Kasumi-1 (cell line): Measurements from ENCODE around the gene GHITM.
A peak's percentile ranks its signal among the peaks of the same experiment; 100 is the strongest.
"Not testable (repeated sequence)": the region's sequence is repeated elsewhere in the genome, so short reads cannot be mapped to it uniquely, and the experiment has no call there.

Experiments
- DNase-seq, 2 experiments: peaks; one replicate each; lab custom pipeline; 2025; lab: John Stamatoyannopoulos, UW

The GHITM gene, protein sequence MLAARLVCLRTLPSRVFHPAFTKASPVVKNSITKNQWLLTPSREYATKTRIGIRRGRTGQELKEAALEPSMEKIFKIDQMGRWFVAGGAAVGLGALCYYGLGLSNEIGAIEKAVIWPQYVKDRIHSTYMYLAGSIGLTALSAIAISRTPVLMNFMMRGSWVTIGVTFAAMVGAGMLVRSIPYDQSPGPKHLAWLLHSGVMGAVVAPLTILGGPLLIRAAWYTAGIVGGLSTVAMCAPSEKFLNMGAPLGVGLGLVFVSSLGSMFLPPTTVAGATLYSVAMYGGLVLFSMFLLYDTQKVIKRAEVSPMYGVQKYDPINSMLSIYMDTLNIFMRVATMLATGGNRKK

DNA sequence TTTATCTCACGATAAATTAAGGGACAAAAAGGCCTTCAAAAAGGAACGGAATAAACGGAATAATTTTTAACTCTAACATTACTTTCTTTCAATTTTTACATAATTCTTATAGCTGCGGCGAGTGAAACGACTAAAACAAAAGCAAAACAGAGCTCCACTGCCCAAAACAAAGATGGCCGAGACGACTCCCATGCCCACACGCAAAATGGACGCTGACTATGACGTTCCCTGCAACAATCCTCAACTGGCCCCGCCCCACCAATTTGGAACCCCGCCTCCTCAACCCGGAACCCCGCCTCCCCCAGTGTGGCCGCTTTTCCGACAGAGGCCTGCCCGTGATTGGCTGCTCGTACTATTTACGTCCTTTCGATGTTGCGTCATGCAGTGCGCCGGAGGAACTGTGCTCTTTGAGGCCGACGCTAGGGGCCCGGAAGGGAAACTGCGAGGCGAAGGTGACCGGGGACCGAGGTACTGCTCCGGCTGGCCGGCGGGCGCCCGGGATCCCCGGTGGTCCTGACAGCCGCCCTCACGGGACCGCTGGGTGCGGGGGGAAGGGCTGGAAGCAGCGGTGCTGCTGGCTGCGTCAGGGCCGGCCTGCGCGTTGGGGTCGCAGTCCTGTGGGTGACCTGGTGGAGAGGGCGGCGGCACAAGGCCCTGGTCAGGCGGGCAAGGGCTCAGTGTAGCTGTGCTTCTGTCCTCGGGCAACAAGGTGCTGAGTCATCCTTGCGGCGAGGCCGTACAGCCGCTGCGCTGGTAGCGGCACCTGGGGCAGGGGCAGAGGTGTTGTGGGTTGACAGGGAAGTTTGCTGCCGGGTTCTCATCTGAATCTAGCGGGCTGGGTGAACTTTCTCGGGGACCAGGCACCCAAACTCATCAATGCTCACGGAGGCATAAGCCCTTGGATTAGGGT is at the start of gene GHITM:
Gene GHITM (plus strand): TSS at position 384 of the 910 bp plus-strand sequence. CDS start 1,992 bp downstream, outside the sequence.
- DNase-seq = peak; percentile 99 to 100

DNA sequence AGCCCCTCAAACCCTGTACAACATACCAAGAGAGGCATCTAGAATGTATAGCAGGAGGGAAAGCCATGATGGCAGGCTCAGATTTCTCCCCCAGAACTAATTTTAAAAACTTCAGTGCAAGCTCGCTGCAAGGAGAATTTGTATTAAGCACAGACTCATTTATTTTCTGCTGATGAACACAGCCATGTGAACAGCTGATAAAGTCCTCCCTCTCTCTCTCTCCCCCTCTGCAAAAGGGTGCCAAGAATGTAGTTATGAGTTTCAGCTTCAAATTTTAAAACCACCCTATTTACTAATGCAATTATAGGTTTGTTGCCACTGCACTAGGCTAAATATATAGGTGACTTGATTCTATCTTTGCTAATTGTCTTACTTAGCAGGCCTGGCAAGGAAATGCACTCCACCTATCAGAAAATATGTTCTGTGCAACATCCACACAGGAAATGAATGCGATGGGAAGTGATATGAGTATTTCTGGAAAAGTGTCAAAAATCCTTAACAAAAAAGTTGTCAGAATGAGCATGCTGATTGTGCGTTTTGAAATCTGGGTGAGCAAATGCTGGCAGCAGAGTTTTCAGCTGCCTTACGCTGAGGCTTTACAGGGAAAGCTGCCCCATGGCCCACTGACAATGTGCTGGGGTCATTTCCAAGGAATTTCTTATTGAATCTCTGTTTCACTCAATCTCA is 43.4 kb upstream of the GHITM start:
- DNase-seq = no peak

DNA sequence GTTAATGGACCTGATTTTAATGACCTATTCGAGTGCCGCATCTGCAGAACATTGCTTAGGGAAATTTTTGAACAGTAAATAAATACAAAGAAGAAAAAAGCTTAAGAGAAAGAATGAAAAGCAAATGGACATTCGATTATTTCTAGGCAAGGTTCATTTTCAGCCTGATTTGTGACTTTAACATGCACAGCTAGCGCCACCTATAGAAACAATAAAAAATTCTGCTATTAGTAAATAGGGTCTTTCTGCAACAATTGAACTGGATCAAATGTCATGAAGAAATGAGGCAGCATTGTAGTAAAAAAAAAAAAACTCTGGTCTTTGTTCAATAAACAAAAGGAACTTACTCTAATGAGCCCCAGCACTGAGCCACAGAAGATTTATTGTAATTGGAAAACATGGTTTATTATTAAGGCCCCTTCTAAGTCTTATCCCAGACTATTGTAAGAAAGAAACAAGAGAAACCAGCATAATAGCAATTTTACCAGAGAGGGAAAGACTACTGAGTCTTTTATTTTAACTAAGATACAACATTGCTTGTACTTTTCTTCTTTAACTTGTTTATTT is 41.4 kb upstream of the GHITM start:
- peak; percentile 55 to 63 for DNase-seq

DNA sequence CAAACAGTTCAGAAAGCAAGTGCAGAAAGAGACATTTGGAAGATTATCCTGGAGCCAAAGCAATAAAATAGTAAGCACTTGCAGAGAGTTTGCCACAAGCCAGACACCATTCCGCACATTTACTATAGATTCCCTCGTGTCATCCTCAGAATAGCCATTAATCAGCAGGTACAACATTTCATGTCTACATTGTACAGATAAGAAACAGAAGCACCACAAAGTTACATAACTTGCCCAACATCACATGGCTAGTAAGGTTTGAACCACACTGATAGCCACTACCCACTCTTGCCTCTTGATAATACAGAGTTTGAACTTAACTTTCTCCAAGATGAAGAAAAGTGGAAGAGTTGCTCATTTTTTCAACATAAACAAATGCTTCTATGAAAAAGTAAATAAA is 40.6 kb upstream of the GHITM start:
- DNase-seq = no peak

DNA sequence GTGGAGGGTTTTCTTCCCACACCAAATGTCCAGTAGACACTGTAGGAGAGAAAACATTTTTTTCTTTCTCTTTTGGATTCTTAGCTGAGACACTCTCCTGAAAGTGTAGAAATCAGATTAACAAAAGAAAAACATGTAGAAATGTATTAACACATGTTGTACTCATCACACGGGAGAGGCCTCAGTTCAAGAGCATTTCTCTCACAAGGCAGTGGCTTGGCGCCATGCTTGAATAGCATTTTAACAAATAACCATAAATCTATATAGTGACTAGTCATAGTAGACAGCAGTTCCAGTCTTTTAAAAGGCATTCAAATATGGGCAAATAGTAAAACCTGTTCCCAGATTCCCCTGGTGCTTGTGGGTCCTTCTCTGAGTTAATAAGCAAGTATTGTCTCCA is 38.3 kb upstream of the GHITM start:
- no peak for DNase-seq

DNA sequence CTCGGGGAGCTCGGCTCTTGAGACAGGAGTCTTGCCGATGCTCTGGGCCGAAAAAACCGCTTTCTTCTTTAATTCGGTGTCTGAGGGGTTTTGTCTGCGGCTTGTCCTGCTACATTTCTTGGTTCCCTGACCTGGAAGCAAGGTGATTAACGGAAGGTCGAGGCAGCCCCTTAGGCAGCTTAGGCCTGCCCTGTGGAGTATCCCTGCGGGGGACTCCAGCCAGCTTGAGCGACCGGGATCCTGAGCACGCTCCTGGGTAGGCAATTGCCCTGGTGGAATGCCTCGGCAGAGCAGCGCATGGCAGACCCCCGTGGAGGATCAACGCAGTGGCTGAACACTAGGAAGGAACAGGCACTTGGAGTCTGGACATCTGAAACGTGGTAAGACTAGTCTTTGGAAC is 30.5 kb upstream of the GHITM start:
- no peak for DNase-seq

DNA sequence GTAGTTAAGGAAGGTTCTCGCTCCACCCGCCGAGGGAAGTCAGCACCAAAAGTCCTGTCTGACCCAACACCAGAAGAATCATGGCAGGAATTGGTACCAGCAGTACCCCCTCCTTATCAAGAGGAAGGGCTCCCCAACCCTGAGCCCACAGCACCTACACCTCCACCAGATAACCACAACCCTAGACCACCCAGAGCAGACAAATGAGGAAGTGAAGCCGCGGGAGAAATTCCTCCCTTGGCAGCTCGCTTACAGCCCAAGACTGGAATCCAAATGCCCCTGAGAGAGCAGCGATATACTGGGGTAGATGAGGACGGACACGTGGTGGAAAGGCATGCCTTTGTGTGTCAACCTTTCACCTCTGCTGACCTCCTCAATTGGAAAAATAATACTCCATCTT is 29.5 kb upstream of the GHITM start:
- DNase-seq = peak in 1 of 2 experiments; percentile 3

DNA sequence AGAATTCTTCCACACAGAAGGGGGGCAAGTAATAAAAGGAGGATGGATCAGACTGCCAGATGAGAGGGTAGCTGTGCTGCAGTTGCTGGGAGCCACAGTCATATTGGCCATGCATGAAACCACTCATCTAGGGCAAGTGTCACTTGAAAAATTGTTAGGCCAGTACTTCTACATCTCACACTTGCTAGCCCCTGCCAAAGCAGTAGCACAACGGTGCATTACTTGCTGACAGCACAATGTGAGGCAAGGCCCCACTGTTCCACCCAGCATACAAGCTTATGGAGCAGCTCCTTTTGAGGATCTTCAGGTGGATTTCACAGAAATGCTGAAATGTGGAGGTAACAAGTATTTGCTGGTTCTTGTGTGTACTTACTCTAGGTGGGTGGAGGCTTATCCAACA is 25.8 kb upstream of the GHITM start:
- not testable (repeated sequence) for DNase-seq

DNA sequence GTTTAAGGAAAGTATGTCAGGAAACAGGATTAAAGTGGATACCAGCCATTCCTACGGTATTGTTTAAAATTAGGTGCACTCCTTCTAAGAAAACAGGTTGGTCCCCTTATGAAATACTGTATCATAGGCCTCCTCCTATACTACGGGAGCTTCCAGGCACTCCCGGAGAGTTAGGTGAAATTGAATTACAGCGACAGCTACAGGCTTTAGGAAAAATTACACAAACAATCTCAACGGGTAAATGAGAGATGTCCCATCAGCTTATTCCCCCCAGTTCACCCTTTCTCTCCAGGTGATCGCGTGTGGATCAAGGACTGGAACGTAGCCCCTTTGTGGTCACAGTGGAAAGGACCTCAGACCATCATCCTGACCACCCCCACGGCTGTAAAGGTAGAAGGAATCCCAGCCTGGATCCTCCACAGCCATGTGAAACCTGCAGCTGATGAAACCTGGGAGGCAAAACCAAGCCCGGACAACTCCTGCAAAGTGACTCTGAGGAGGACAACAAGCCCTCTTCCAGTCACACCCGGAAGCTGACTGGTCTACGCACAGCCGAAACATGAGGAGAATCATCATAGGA is 25.1 kb upstream of the GHITM start:
- DNase-seq = peak; percentile 9 to 16

DNA sequence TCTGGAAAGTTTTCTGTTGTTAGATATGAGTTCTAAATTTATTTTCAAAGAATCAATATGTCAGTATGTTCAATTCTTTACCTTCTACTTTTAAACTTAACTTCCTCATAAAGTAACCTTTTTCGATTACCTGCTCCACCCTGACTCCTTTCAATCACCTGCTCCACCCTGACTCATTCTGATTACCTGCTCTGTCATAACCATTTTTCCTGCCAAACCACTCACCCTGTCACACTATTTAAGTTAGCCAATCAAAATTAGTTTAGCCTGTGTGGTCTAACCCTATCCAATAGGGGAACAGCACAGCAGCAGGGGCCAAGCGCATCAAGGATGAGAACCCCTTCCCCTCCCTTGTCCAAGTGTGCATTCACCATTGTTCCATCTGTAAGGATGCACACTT is 22.1 kb upstream of the GHITM start:
- DNase-seq = not testable (repeated sequence)

DNA sequence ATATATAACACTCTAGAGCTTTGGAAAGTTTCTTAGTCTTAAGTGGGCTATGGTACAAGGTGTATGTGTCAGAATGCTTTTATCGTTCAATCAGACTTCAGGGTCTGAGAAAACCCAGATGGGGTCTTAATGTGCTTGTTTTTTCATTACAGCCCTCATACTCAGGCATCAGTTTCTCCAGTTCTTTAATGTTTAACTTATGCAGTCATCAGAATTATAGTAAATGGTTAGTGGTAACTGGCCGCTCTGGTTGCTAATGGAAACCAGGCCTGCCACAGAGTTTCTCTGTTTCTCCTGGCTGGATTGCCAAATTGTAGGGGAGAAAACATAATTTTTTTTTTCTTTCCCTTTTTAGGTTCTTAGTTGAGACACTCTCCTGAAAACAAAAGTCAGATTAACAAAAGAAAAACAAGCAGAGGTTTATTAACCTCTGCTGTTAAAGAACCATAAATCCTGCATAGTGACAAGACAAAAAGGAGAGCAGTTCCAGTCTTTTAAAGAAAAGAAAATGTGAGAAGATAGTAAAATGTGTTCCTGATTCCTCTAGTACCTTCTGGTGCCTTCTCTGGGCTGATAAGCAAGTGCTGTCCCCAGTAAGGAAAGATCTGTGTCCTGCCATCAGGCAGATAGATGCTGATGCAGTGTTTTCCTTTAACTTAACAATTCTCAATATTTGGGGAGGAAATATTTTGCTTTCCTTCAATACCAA is 21.5 kb upstream of the GHITM start:
- DNase-seq = no peak

DNA sequence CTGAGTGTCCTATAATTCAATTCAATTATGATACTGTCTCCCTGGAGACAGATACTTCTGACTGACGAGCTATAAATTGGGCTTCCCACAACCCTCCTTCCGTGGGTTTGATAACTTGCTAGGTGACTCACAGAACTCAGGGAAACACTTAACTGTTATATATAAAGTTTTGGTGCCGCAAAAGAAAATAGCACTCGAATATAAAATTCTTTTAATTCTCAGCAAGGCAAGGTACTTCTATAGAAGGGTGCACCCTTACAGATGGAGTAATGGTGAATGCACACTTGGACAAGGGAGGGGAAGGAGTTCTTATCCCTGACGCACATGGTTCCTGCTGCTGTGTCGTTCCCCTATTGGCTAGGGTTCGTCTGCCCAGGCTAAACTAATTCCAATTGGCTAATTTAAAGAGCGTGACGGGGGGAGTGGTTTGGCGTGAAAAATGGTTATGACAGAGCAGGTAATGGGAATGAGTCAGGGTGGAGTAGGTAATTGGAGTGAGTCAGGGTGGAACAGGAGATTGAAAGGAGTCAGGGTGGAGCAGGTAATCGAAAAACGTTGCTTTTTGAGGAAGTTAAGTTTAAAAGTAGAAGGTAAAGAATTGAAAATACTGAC is 20.8 kb upstream of the GHITM start:
- DNase-seq = no peak

DNA sequence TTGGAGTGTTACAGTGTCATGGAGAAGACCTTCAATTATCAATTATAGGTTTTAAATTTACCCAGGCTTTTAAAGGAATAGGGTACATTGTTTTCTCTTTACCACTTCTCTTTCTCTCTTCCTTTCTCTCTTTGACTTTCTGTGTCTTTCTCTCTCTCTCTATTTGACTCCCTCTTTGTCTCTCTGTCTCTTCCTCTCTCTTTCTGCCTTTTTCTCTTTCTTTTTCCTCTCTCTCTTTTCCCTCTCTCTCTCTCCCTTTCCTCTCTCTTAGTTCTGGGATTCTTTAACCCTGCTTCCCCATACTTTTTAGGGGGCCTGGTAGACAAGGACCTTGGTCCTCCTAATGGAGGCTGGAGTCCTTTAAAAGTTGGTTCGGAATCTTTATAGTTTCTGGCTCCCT is 15.9 kb upstream of the GHITM start:
- no peak for DNase-seq

DNA sequence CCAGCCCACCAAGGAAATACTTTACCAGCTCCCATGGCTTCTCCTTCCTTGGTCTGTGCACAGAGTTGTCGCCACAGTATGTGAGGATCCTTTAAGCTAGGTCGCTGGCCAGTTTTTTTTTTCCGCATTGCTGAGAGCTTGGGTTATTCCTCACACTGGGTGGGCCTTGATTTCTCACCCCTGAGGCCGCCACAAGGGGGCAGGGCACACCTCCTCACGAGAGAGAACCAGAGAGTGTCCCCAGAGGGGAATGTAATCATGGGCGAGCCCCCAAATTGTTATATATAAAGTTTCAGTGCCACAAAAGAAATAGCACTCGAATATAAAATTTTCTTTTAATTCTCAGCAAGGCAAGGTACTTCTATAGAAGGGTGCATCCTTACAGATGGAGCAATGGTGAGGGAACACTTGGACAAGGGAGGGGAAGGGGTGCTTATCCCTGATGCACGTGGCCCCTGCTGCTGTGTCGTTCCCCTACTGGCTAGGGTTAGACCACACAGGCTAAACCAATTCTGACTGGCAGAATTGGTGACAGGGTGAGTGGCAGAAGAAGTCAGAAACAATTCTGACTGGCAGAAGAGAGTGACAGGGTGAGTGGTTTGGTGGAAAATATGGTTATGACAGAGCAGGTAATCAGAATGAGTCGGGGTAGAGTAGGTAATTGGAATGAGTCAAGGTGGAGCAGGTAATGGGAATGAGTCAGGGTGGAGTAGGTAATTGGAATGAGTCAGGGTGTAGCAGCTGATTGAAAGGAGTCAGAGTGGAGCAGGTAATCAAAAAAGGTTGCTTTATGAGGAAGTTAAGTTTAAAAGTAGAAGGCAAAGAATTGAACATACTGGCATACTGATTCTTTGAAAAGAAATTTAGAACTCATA is 13.2 kb upstream of the GHITM start:
- DNase-seq = peak in 1 of 2 experiments; percentile 12

DNA sequence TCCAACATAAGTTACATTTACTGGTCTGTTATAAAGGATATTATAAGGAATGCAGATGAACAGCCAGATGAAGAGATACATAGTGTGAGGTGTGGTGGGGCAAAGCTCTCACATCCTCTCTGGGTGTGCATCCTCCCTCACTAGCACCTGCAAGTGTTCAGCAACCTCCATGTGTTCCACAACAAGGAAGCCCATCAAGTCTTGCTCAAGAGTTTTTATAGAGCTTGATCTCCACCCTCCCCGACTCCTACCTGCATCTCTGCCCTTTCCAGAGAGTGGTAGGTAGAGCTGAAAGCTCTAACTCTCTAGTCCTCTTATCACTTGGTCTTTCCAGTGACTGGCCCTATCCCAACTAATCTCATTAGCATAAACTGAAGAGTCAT is 12.5 kb upstream of the GHITM start:
- DNase-seq = no peak

DNA sequence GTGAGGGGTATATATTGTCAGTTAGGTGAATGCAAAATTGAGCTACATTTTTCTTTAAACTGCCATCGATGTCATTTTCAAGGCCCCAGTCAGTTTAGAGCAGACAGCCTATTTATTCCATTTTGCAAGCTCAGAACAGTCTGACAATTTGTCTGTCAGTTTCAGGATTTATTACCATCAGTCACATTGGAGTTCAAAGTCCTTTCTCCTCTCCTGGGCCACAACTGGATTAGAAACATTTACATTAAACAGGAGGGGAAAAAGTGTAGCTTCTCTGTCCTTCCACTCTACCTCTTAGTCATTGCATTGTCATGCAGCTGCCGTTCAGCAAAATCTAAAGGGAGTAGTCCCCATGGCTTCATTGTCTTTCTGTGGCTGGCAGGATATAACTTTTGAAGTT is 3.5 kb upstream of the GHITM start:
- DNase-seq = no peak

DNA sequence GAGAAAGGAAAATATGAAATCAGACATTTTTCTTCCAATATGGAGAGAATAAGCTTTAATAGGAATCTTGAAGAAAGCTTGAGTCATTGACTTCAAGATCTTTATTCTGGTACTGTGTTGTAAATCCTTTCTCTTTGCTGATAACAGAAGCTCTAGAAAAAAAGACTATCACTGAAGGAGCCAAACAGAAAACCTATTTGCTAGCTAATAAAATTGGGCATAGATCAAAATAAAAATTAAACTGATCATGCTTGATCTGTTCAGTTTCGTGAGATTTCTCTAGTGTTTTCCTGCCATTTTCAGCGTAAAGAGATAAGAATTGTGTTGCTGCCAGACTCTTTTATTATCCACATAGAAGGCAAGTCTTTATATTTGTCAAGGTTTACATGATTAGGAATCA is 1.5 kb upstream of the GHITM start:
- no peak for DNase-seq

DNA sequence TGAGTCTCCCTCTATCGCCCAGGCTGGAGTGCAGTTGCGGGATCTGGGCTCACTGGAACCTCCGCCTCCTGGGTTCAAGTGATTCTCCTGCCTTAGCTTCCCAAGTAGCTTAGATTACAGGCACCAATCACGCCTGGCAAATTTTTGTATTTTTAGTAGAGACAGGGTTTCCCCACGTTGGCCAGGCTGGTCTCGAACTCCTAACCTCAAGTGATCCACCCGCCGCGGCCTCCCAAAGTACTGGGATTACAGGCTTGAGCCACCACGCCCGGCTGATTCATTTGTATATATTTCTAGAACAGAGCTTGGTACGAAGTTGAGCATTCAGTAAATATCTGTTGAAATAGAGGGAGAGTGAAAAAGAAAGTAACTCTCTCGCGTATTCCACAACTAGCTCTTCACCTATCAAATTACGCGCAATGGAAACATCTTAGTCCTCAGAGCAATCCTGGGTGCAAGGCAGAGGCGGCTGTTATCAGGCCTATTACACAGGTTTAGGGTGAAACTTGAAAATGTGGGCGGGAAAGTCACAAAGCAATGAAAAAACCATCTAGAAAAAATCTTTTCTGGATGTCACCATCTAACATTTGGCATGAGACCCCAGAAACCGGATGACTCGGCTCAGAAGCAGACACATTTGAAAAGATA is 707 bp upstream of the GHITM start:
- no peak for DNase-seq

DNA sequence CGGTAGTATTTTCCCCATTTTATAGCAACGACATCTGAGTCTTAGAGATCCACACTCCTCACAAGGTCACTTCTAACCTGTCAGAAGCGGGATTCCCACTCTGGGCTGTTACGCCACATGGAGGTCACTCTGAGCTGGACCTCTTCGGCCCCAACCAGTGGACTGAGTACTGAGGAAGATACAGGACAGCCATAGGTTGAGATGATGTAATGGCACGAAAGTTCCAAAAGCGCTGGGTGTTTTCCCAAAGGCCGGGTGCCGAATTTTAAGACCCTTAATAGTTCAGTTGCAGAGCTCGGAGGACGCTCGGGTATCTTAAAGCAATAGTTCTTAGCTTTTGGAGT is 699 bp downstream of the GHITM start:
- no peak for DNase-seq
